Stimulated activated CD8-positive, alpha-beta memory T cell treated with anti-CD3 and anti-CD28 coated beads, Interleukin-15, amount 100 ng/mL, for 4 hours (primary cell): ENCODE results near the gene BACH2.
A peak's percentile ranks its signal among the peaks of the same experiment; 100 is the strongest.
"Not testable (repeated sequence)": the region's sequence is repeated elsewhere in the genome, so short reads cannot be mapped to it uniquely, and the experiment has no call there.

ENCODE experiments used
- DNase-seq, 2 donors: peaks; one replicate each; pipeline ENCODE4 v3.0.0-alpha.2; 2020; ENCODE audit warnings: low read depth in 2 of 2

Gene BACH2

DNA sequence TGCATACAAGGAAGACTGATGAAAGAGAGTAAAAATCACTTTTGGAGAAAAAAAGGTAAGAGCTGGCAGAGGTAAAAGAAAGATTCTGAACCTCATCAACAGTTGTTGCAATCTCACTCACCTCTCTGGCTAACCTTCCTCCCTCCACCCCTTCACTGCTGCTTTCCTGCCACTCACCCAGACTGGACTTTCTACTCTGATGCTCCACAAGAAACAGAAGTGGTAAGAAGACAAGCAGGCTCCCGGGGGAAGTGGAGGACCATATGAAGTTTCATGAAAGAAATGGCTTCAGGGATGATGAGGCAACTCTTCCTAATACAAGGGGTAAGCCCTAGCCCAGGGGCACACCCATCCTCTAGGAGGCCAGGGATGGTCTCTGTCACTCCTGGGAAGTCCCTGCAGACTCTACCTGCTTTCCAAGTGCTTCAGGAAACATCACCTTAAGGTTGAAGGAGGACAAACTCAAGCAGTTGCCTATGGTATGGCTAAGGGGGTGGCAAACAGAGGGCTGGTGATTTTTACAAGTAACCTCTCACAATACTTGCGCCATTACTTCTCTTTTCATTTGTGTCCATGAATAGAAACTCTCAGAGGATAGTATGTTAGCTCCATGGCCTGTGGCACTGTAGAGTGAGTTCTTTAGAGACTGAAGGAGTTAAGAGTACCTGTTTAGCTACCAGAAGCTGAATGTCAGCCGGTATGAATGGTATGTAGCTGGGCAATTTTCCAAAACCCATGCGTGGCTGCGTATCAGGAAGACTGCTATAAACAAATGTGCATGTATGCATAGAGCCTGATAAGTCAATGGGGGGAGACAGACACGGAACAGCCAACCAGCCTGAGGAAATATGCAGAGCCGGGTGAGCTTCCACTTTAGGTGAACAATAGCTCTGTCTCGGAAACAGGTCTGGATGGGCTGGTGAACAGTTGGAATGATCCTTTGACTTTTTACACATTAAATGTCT lies 112.0 kb downstream of the BACH2 start:
- no peak for DNase-seq

DNA sequence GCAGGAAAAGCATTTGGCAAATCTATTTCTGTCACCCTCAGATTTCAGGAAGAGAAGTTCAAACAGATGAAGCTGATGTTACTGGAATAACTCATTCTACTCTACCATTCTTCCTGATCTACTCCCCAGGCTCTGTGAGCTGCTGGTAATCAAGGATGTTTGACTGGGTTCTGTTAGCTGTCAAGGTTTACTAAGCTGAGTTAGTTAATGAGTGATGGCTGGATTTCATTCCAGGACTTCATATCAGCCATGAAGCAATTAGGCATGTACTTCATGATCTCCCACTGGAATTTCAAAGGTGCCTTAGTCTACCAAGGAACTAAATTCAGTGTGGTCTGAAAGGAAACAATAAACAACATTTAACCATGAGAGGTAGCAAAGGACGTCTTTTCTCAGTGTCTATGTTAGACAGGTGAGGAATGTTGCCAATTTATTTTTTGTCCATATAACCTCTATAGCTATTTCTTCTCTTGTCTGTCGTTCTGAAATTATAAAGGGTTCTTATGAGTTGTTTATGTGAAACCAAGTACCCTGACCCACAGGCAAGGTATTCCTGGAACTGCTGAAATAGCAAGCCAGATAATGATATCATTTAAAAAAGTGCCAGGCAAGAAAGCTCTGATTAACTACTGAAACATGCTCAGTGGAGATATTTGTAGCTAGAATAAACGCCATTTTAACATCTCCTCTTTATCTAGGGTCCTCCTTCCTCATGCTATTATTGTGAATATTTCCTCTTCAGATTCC lies 112.9 kb downstream of the BACH2 start:
- DNase-seq, result no peak

DNA sequence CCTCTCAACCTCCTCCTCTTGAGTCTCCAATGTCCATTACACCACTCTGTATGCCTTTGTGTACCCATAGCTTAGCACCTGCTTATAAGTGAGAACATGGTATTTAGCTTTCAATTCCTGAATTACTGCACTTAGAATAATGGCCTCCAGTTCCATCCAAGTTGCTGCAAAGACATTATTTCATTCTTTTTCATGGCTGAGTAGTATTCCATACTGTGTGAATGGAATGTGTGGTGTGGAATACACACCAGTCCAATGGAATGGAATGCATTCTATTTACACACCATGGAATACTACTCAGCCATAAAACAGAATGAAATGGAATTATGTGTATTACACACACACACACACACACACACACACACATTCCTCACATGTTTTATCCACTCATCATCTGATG lies 116.1 kb downstream of the BACH2 start:
- no peak for DNase-seq

GRCh38 chr6:90179190-90180169 lies 117.2 kb downstream of the BACH2 start:
- DNase-seq, result no peak

DNA sequence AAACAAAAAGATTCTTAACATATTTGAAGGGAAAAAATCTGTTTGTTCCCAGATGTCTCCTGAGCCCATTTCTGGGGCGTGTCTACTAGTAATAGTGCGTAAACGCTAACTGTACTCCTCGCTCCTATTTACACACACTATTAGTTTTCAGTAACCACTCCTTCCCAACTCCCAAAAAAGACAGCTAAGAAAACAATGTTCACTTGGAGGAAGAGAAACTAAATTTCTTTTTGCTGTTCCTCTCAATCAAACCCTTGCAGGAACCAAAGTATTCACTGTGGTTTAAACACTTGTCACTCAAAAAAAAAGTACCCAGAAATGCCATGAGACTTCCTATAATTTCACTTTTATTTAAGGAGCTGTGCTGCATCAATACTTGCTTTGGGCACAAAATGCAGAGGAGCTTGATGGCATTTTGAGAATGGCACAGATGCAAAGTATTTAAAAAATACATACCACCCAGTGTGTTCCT lies 118.2 kb downstream of the BACH2 start:
- DNase-seq, result no peak

- no peak for DNase-seq
Observed at GRCh38 chr6:90177544-90178383, 118.9 kb downstream of the BACH2 start.

- peak; percentile 26 to 41 for DNase-seq
Observed at GRCh38 chr6:90175627-90176538, 120.8 kb downstream of the BACH2 start.

DNA sequence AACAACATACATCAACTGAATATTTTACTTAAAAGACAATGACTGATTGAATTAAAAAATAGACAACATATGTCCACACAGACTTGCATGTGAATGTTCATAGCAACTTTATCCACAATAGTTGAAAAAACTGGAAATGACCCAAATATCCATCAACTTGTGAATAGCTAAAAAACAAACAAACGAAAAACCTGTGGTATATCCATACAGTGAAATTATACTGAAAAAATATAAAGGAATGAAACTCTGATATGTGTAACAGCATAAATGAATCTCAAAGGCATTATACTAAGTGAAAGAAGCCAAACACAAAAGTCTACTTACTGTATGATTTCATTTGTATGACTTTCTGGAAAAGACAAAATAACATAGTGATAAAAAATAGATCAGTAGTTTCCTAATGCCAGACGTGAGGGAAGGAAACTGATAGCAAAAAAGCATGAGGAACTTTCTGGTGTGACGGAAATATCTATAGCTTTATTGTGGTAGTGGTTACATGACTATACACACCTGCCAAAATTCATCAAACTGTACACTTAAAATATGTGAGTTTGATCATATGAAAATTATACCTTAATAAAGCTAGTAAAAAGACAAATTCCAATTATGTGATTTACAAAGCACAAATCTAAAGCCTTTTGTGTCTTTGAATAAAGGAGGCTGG lies 123.2 kb downstream of the BACH2 start:
- DNase-seq, result no peak

GRCh38 chr6:90170601-90171000 lies 126.0 kb downstream of the BACH2 start:
- no peak for DNase-seq

DNA sequence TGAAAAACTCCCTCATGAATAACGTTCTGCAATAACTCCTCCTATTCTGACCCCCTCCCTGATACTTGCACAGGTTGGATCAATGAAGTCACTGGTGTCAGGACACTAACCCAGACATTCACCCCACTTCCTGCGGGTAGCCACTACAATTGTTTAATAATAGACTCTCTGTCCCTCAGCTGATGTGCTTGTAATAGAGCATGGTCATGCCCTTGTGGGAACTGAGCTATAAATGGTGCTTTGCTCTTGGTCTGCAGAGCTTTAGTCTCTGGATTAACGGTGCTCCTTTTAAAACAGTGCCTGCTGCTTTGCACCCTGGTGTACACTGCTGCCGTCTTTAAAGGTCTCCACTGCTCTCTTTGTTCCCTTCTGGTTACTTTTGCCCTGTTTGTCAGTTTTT lies 127.3 kb downstream of the BACH2 start:
- no peak for DNase-seq

- DNase-seq, result no peak
Observed at GRCh38 chr6:90168693-90169131, 127.9 kb downstream of the BACH2 start.

- no peak for DNase-seq
Observed at GRCh38 chr6:90167514-90168379, 128.9 kb downstream of the BACH2 start.

DNA sequence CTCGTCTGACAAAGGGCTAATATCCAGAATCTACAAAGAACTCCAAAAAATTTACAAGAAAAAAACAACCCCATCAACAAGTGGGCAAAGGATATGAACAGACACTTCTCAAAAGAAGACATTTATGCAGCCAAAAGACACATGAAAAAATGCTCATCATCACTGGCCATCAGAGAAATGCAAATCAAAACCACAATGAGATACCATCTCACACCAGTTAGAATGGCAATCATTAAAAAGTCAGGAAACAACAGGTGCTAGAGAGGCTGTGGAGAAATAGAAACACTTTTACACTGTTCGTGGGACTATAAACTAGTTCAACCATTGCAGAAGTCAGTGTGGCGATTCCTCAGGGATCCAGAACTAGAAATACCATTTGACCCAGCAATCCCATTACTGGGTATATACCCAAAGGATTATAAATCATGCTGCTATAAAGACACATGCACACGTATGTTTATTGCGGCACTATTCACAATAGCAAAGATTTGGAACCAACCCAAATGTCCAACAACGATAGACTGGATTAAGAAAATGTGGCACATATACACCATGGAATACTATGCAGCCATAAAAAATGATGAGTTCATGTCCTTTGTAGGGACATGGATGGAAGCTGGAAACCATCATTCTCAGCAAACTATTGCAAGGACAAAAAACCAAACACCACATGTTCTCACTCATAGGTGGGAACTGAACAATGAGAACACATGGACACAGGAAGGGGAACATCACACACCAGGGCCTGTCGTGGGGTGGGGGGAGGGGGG lies 130.3 kb downstream of the BACH2 start:
- not testable (repeated sequence) for DNase-seq

- DNase-seq, result no peak
Observed at GRCh38 chr6:90162648-90163387, 133.8 kb downstream of the BACH2 start.

- DNase-seq, result no peak
Observed at GRCh38 chr6:90160013-90160412, 136.6 kb downstream of the BACH2 start.

DNA sequence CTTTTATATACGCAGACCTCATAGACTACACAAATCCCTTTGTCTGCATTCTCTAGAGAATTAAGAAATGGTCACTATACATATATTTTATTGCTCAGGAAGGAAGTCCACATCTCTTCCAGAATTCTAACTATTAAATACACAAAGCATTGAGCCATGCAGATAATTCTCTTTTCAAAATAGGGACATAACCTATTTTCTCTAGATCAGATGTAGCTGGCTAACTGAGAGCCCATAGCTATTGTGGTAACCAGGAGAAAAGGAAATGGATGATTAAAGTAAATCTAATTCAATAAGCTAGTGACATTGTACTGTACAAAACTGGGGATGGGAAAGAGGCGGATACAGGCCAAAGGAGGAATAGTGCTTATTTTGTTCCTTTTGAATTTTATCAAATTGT lies 137.2 kb downstream of the BACH2 start:
- no peak for DNase-seq
